NCI-H146 treated with DMSO at 0.1 percent for 48 hours (cell line): ENCODE measurements around the gene LIM2.

Experiments used
- DNase-seq: peaks from one replicate; lab custom pipeline; 2025; ENCODE audit not compliant: unreplicated experiment; lab: John Stamatoyannopoulos, UW

Gene LIM2

DNA sequence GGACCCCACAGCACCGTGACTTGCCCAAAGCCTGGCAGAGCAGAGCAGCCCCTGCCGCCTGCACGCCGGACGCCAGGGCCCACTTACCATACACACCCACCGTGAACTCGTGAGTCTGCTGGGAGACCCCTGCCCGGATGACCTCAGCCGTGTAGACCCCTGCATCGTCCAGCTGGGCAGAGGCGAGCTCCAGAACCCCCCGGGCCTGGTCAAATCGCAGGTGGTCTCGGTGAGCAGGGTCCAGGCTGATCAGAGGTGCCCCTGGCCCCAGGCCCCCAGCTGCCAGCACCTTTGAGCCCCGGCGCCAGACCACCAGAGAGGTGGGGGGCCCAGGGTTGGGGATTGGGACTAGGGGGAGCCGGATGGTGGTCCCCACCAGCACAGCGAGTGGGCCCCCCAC lies 46.7 kb downstream of the LIM2 start:
- DNase-seq, result no peak

- no peak for DNase-seq
Measured at GRCh38 chr19:51339687-51340656, 47.8 kb downstream of the LIM2 start.

DNA sequence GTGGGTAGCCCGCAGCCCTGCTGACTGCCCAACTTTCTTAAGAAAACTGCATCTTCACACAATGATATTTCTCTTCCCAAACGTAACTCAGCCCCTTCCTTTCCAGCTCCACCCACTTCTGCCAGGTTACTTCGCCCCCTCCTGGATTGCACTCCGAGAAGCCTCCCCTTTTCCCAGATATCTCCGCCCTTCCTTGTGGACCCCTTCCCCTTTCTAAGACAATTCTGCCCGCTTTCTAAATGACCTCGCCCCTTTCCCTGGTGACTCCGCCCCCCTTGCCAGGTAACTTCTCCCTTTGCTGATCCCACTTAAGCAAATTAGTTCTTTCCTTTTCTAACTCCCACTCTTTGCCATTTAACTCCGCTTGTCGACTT lies 48.5 kb downstream of the LIM2 start:
- no peak for DNase-seq

GRCh38 chr19:51338563-51339312 lies 49.0 kb downstream of the LIM2 start:
- peak; percentile 5 for DNase-seq

- DNase-seq, result no peak
Measured at GRCh38 chr19:51337861-51338562, 49.8 kb downstream of the LIM2 start.

GRCh38 chr19:51337141-51337860 lies 50.5 kb downstream of the LIM2 start:
- no peak for DNase-seq

- no peak for DNase-seq
Measured at GRCh38 chr19:51333836-51334460, 53.8 kb downstream of the LIM2 start.

DNA sequence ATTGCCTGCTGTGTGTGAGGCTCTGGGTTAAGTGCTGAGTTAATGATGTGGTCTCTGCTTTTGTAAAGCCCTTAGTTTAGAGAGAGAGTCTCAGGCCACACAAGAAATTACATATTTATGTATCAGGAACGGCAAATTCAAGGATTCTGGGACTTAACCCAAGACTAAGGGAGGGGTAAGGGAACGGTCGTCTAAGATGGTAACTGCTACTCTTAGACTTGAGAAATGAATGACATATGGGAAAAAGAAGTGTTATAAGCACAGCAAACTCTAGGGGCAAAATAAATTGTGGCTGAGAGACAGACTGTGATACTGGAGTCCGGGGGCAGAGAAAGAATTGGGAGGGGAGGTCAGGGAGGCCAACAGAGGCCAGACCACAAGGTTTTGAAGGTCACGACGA lies 56.1 kb downstream of the LIM2 start:
- DNase-seq, result no peak

GRCh38 chr19:51331193-51331592 lies 56.6 kb downstream of the LIM2 start:
- no peak for DNase-seq

DNA sequence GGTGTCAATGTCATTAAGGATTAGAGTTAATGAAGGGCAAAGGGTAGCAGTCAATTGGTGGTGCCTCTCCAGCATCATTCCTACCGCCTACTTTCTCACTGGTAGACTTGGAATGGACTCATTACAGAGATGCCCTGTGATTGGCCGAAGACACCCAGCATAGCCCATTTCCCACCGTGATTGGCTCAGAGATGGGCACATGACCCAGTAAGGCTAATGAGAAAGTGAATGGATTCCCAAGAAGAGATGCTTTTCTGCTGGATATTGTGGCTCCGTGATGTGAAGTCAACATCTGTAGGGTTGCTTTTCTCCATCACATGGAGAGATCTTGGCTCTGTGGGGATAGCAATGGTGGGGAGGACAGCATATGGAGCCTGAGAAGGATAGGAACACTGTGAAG lies 57.4 kb downstream of the LIM2 start:
- no peak for DNase-seq
